Measurements from ENCODE around the gene ATAD5. TPM values are rescaled to one million over a fixed set of nuclear protein-coding genes. Genes with fewer than 3 reads are reported as not detected.

The ATAD5 gene
- total RNA-seq, 1 experiment from 2014 or later: 18.4 TPM

DNA sequence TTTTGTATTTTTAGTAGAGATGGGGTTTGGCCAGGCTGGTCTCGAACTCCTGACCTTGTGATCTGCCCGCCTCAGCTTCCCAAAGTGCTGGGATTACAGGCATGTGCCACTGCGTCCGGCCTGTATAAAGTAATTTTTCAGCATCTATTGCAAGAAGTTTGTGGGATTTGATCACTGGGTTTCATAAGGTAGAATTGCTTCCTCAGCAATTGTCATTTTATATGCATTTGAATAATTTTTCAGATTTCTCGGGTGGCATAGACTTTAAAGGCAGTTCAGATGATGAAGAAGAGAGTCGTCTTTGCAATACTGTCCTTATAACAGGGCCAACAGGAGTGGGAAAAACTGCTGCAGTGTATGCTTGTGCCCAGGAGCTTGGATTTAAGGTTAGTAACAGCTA is 37.2 kb downstream of the ATAD5 start:
- H3K27ac Mint-ChIP-seq (ENCODE audit: unreplicated experiment): no peak overlapping the region
- H3K27me3 Mint-ChIP-seq (ENCODE audit: unreplicated experiment): no peaks in the 10 kb centered on the region
- no TSS peak for BruUV-seq (replicated peaks)
- intact Hi-C loops (cut with micrococcal nuclease; ENCODE audit: unreplicated experiment): no loop called here
- H3K4me1 Mint-ChIP-seq (ENCODE audit: low read depth, unreplicated experiment): no peaks in the 10 kb centered on the region
- no peak for DNase-seq
- CTCF ChIA-PET: no interaction called here
- no peak overlapping the region for H3K4me3 Mint-ChIP-seq (ENCODE audit: low read depth, unreplicated experiment)
- no peaks in the 10 kb centered on the region for H3K9me3 Mint-ChIP-seq (ENCODE audit: low read depth, unreplicated experiment)
- TF ChIP-seq, protein P1, sequence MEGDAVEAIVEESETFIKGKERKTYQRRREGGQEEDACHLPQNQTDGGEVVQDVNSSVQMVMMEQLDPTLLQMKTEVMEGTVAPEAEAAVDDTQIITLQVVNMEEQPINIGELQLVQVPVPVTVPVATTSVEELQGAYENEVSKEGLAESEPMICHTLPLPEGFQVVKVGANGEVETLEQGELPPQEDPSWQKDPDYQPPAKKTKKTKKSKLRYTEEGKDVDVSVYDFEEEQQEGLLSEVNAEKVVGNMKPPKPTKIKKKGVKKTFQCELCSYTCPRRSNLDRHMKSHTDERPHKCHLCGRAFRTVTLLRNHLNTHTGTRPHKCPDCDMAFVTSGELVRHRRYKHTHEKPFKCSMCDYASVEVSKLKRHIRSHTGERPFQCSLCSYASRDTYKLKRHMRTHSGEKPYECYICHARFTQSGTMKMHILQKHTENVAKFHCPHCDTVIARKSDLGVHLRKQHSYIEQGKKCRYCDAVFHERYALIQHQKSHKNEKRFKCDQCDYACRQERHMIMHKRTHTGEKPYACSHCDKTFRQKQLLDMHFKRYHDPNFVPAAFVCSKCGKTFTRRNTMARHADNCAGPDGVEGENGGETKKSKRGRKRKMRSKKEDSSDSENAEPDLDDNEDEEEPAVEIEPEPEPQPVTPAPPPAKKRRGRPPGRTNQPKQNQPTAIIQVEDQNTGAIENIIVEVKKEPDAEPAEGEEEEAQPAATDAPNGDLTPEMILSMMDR (IDR thresholded peaks at IDR 0.05; ENCODE audit: unreplicated experiment): no peak
- peaks cover 21% of the 10 kb centered on the region for H3K36me3 Mint-ChIP-seq (ENCODE audit: insufficient read depth, unreplicated experiment)

DNA sequence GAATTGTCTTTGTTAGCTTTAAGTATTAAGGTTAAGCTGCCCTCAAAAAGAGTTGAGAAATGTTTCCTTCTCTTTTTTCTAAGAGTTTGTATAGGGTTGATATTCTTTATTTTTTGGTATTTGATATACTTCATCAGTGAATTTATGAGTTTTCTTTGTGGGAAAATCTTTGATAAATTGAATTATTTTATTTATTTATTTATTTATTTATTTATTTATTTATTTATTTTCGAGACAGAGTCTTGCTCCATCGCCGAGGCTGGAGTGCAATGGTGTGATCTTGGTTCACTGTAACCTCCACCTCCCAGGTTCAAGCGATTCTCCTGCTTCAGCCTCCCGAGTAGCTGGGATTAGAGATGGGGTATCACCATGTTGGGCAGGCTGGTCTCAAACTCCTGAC is 54.4 kb downstream of the ATAD5 start:
- H3K27me3 Mint-ChIP-seq (ENCODE audit: unreplicated experiment): no peaks in the 10 kb centered on the region
- CTCF ChIA-PET: no interaction called here

DNA sequence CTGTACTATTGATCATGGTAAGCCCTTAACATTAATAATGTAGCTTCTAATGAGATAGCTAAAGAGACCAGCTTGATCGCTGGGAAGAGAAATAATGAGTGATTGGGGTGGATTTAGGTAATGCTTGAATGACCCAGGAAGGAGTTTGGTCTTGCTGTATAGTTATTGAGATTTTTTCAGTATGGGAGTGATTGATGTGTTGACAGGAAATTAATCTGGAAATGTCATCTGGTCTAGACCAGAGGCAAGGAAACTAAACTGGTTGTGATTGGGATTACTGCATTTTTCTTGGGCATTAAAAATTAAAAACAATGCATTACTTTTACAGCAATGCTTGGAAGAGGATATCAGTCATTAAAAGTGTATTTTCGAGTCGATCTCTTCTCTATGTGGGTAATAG is 62.5 kb downstream of the ATAD5 start:
- no peak for DNase-seq
- Mint-ChIP-seq H3K27me3 (ENCODE audit: unreplicated experiment) (no peaks in the 10 kb centered on the region), H3K36me3 (ENCODE audit: insufficient read depth, unreplicated experiment) (peaks cover 17% of the 10 kb centered on the region), H3K9me3 (ENCODE audit: low read depth, unreplicated experiment) (no peaks in the 10 kb centered on the region), H3K4me1 (ENCODE audit: low read depth, unreplicated experiment) (no peaks in the 10 kb centered on the region), H3K4me3 (ENCODE audit: low read depth, unreplicated experiment) (no peak overlapping the region), H3K27ac (ENCODE audit: unreplicated experiment) (no peak overlapping the region)
- TF ChIP-seq, protein P1 (IDR thresholded peaks at IDR 0.05; ENCODE audit: unreplicated experiment): no peak
- BruUV-seq (replicated peaks): no TSS peak
- intact Hi-C loops (cut with micrococcal nuclease; ENCODE audit: unreplicated experiment): no loop called here
- CTCF ChIA-PET: no interaction called here

More for the DNA sequence above, 54.4 kb downstream of the ATAD5 start:
- Mint-ChIP-seq H3K4me1 (ENCODE audit: low read depth, unreplicated experiment) (no peaks in the 10 kb centered on the region), H3K36me3 (ENCODE audit: insufficient read depth, unreplicated experiment) (peaks cover 19% of the 10 kb centered on the region), H3K9me3 (ENCODE audit: low read depth, unreplicated experiment) (no peaks in the 10 kb centered on the region), H3K4me3 (ENCODE audit: low read depth, unreplicated experiment) (no peak overlapping the region), H3K27ac (ENCODE audit: unreplicated experiment) (no peak overlapping the region)
- intact Hi-C loops (cut with micrococcal nuclease; ENCODE audit: unreplicated experiment): no loop called here
- DNase-seq: no peak
- no TSS peak for BruUV-seq (replicated peaks)
- TF ChIP-seq, protein P1 (IDR thresholded peaks at IDR 0.05; ENCODE audit: unreplicated experiment): no peak

DNA sequence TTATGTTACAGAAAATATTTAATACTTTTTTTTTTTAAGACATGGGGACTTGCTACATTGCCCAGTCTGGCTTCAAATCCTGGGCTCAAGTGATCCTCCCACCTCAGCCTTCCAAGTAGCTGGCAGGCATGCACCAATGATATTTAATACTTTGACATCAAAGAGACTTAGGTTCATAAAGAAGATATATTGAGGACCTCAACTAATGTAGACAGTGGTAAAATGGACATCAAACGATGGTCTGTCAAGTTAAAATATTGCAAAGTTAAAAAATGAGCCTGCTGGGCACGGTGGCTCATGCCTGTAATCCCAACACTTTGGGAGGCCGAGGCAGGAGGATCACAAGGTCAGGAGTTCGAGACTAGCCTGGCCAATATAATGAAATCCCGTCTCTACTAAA is 65.5 kb downstream of the ATAD5 start:
- CTCF ChIA-PET: no interaction called here

More for the DNA sequence above, 65.5 kb downstream of the ATAD5 start:
- no peaks in the 10 kb centered on the region for H3K4me1 Mint-ChIP-seq (ENCODE audit: low read depth, unreplicated experiment)
- intact Hi-C loops (cut with micrococcal nuclease; ENCODE audit: unreplicated experiment): no loop called here
- no peaks in the 10 kb centered on the region for H3K9me3 Mint-ChIP-seq (ENCODE audit: low read depth, unreplicated experiment)
- H3K36me3 Mint-ChIP-seq (ENCODE audit: insufficient read depth, unreplicated experiment): peaks cover 31% of the 10 kb centered on the region
- H3K27me3 Mint-ChIP-seq (ENCODE audit: unreplicated experiment): no peaks in the 10 kb centered on the region
- BruUV-seq (replicated peaks): no TSS peak
- no peak overlapping the region for H3K27ac Mint-ChIP-seq (ENCODE audit: unreplicated experiment)
- H3K4me3 Mint-ChIP-seq (ENCODE audit: low read depth, unreplicated experiment): no peak overlapping the region
- no peak for DNase-seq
- TF ChIP-seq, protein P1 (IDR thresholded peaks at IDR 0.05; ENCODE audit: unreplicated experiment): no peak
